Stimulated activated CD4-positive, alpha-beta T cell treated with anti-CD3 and anti-CD28 coated beads, Interleukin-15, amount 100 ng/mL, for 24 hours (primary cell): Measurements from ENCODE around the gene MICOS13.
"Not testable (repeated sequence)": the region's sequence is repeated elsewhere in the genome, so short reads cannot be mapped to it uniquely, and the experiment has no call there.

ENCODE experiments used
- DNase-seq: peaks from one replicate; pipeline ENCODE4 v3.0.0-alpha.2; 2020

MICOS13 gene, protein sequence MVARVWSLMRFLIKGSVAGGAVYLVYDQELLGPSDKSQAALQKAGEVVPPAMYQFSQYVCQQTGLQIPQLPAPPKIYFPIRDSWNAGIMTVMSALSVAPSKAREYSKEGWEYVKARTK

GRCh38 chr19:5680437-5681368 is at the start of gene MICOS13, which contains the start of gene HSD11B1L:
MICOS13 (minus strand) TSS chr19:5680516; CDS start chr19:5680486, 30 bp downstream.
HSD11B1L (plus strand) TSS chr19:5681027; CDS start chr19:5684833, 3,806 bp downstream.
- peak; percentile 98 for DNase-seq

GRCh38 chr19:5727453-5728050 is 47.2 kb upstream of the MICOS13 start:
- no peak for DNase-seq

GRCh38 chr19:5719961-5720790 is 39.9 kb upstream of the MICOS13 start, which contains the start of the genes CATSPERD and LONP1:
CATSPERD (plus strand) TSS chr19:5720637; CDS start chr19:5720738, 101 bp downstream.
LONP1 (minus strand) TSS chr19:5720146; CDS start chr19:5720132, 14 bp downstream.
- peak; percentile 98 for DNase-seq

GRCh38 chr19:5719274-5719960 is 39.1 kb upstream of the MICOS13 start:
- DNase-seq, result peak; percentile 57

GRCh38 chr19:5718579-5719273 is 38.4 kb upstream of the MICOS13 start:
- DNase-seq, result peak; percentile 77

DNA sequence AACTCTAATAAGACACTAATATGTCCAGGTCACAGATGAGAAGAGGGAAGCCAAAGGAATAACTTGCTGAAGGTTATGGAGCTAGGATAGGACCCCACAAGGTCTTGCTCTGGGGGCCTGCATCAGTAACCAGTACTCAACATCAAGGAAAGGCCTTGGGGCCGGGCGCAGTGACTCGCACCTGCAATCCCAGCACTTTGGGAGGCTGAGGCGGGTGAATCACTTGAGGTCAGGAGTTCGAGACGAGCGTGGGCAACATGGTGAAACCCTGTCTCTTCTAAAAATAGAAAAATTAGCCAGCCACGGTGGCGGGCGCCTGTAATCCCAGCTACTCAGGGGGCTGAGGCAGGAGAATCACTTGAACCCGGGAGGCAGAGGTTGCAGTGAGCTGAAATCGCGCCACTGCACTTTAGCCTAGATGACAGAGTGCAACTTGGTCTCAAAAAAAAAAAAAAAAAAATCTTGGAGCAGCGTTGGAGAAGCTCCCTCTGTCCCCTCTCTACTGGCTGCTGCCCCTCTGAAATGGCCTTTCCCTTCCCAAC is 37.8 kb upstream of the MICOS13 start:
- DNase-seq, result peak; percentile 76

- DNase-seq, result no peak
These were observed 37.1 kb upstream of the MICOS13 start for GRCh38 chr19:5717215-5717935.

GRCh38 chr19:5714816-5715215 is 34.5 kb upstream of the MICOS13 start:
- DNase-seq, result no peak

GRCh38 chr19:5713228-5713627 is 32.9 kb upstream of the MICOS13 start:
- DNase-seq, result no peak

- DNase-seq, result no peak
These were observed 31.4 kb upstream of the MICOS13 start for GRCh38 chr19:5711713-5712161.

- no peak for DNase-seq
These were observed 30.7 kb upstream of the MICOS13 start for GRCh38 chr19:5711025-5711424.

GRCh38 chr19:5707576-5708575 is 27.6 kb upstream of the MICOS13 start:
- no peak for DNase-seq

DNA sequence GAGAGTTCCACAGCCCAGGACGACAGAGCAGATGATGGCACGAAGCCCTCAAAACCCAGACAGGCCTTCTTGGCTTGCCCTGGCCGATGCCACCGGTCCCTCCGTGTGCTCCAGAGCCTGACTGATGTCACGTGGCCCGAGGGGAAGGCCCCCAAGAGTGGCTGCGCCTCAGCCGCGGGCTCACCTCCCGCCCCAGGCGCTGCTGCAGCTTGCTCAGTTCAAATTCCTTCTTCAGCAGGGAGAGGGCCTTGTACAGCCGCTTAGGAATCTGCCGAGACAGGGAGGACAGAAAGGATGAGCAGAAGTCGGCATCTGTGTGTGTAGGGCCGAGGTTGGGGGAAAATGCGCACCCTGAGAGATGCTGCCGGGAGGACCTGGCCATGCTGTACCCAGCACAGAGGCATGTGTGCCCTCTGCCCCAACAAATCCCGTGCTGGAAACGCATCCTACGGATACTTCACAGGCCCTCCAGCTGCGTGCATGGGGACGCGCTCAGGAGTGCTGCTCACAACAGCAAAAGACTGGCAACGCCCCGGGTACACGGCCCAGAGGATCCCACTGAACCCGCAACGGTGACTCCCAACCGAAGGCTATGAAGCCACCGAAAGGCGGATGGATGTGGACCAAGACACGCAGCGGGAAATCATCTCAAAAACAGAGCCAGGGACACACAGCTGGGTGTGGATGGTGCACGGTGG is 26.7 kb upstream of the MICOS13 start:
- no peak for DNase-seq

DNA sequence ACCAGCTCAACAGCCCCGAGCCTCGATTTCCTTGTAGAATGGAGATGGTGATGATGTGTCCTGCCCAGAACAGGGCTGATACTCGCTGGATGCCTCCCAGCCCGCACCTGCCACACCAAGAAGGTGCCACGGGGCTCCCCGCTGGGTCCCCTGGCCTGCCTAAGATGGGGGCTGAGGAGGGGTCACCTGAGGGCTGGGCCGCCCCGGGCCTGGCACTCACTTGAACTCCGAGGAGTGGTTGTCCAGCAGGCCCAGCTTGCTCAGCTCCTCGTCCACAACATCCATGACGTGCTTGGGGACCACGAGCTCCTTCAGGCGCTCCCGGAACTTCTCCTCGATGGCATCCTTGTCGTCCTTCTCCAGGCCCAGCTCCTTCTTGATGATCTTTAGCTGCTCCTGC is 25.2 kb upstream of the MICOS13 start:
- no peak for DNase-seq

DNA sequence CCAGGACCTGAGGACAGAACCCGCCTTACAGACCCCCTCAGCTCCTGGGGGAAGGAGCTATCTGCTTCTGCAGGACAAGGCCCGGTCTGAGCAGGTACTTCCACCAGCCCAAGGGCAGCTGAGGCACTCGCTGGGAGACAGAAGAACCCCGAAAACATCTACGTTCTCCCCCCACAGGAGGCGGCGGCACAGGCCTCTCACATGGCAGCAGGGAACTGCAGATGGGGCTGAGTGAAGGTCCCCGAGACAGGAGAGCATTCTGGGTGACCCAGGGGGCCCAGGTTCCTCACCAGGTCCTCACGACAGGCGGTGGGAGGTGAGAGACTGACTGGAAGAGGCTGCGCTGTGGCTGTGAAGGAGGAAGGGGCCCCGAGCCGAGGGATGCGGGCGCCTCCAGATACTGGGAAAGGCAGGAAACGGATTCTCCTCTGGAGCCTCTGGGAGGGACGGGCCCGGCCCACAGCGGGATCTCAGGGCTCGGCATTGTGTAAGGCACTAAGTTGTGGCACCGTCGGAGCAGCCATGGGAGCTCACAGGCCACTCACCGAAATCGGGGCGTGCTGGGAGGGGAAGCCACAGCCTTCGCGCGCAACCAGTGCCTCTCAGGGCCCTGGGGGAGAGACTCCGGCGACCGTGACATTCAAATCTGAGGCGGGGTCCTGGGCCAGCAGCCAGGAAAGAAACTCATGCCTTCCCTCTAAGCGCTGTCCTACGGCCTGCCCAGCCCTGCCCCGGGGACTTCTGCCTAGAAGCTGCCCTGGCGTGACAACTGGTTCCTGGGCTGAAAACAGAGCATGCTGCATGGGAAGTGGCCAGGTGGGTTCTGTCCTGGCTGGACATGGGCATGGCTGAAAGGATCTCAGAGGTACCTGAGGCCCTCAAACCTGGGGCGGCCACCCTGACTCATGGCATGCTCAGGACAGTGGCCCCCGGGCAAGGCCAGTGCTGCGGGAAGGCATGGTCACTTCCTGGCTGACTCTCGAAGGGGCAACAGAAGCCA is 23.8 kb upstream of the MICOS13 start:
- no peak for DNase-seq

- not testable (repeated sequence) for DNase-seq
These were observed 21.7 kb upstream of the MICOS13 start for GRCh38 chr19:5702053-5702410.
